G401 (cell line): ENCODE measurements around the gene MTCL1. TPM values are rescaled to one million over a fixed set of nuclear protein-coding genes. Genes with fewer than 3 reads are reported as not detected.
A peak's percentile ranks its signal among the peaks of the same experiment; 100 is the strongest.

Source experiments
- DNase-seq: peaks from one replicate; pipeline ENCODE4 v3.0.0-alpha.2; 2015; ENCODE audit warnings: low spot score
- in situ Hi-C: cut with HindIII; loops from 2 replicates; pipeline ENCODE4 v1.10.0; 2016; ENCODE audit warnings: low sequenced_read_pairs, mixed read lengths
- total RNA-seq: library from RNA; depleted of rRNA; stranded (reverse); fragments of >200 nt; shearing (Covaris generic); gene quantifications from 2 replicates; pipeline ENCODE4 v1.2.3, GENCODE V29; 2014

Gene MTCL1
- total RNA-seq, 1 experiment from 2014 or later: 2.2 TPM

DNA sequence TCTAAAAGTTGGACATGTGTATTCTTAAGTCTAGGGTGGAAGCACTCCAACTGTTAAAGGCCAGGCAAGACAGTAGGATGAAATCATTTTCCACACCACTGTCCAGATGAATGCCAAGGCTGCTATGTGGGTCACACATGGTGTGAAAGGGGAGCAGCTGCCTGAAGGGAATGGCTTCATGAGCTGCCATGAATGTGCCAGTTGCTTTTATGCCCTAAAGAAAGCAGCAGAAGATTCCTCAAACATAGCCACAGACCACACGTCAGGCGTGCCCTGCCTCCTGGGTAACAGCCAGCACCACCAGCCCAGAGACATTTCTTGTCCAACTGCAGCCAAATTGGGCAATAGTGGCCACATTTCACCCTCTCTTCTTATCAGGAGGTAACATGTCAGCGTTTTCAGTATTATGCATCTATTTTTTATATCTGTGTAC, 130.2 kb downstream of the MTCL1 start:
- peak; percentile 73 for DNase-seq
- in situ Hi-C loops: no loop called here

DNA sequence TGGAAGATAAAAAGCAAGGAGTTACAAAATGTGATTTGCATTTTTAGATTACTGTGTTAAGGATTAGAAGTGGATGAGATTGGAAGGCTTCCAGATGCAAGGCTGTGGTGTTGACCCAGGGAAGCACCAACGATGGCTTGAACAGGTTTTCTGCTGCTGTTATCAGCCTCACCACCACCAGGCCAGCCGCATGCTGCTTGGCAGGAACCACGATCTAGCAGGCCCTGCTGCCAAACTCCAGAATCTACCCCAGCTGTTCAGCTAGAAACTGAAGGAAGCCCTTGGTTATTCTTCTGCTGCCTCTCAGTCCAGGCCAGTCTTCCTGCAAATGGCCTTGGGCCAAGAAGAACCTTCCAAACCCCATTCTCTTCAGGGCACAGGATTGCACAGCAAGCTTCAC, 133.9 kb downstream of the MTCL1 start:
- in situ Hi-C loops: no loop called here
- peak; percentile 49 for DNase-seq

DNA sequence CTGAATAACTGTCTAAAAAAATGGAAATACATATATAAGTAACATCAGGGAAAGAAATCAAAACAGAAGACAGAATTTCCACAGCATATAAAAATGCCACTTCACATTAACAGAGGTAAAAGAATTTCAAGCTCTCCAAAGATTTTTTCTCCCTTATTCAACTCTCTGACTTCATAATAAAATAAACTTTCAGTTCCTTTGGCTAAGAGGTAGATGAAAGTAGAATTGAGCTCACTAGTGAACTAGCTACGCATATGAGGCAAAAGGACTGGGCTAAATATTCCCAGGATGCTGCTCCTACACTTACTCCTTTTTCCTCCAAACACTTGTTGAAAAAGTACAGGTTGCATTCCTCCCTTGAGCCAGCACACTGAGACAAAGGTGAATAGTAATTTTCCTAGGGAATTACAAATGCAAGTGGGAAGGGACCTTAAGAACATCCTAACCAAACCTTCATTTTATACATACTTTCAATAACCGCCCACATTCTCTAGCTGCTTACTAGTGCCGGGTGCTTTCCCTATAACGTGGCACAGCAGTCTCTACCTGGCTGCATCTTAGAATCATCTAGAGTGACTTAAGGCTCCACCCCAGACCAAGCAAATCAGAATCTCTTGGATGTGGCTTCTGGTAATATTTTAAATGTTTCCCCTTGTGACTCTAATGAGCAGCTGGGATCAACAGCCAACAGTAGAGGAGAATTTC, 136.6 kb downstream of the MTCL1 start:
- DNase-seq: no peak
- in situ Hi-C loops: no loop called here

DNA sequence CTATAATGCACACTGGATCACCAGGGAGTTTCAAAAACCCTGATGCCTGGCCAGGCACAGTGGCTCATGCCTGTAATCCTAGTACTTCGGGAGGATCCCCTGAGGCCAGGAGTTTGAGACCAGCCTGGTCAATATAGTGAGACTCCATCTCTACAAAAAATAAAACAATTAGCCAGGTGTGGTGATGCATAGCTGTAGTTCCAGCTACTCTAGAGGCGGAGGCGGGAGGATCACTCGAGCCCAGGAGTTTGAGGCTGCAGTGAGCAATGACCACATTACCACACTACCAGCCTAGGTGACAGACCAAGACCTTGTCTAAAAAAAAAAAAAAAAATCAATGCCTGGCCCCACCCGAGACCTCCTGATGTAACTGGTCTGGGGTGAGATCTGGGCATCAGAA, 137.2 kb downstream of the MTCL1 start:
- DNase-seq: no peak
- in situ Hi-C loops: no loop called here

DNA sequence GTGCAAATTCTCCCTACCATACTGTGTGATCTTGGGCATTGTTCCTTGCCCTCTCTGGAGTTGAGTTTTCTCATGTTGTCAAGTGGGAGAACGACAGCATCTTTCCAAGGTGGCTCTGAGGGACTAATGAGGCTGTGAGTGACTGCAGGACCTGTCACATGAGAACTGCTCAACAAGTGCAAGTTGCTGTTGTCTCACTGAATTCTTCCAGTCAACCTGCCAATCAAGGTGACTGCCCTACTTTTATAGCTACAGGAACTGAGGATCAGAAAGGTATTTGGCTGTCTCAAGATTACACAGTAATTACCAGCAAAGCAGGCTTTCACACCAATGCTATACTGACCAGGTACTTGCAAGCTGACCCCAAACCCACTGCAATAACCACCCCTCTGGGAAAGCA, 137.6 kb downstream of the MTCL1 start:
- DNase-seq: no peak
- in situ Hi-C loops: no loop called here

DNA sequence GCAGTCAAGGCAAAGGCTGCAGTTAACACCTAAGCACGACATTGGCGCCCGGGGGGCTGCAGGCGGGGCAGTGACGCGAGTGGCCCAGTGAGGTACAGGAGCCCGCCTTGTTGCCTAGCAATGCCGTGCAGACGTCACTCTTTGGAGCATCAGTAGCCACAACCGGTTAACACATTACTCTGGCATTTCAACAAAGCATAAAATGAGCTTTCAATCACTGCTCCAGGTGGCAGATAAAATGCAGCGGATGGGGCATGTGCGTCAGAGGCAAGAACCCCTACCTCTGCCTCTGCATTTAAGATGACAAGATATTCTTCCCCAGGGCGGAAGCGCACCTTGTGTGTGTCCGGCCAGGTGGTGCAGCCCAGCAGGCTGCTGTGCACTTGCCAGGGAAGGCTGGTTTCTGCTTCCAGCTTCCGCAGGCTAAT, 139.4 kb downstream of the MTCL1 start:
- in situ Hi-C loops: no loop called here
- DNase-seq: peak; percentile 98

DNA sequence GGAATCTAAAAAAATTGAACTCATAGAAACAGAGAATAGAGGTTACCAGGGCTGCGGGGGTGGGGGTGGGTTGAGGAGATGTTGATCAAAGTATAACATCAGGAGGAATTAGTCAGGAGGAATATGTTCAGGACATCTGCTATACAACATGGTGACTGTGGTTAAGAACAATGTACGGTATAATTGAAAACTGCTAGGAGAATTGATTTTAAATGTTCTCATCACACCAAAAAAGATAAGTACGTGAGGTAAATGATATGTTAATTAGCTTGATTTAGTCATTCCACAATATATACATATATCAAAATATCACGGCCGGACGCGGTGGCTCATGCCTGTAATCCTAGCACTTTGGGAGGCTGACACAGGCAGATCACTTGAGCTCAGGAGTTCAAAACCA, 140.2 kb downstream of the MTCL1 start:
- no peak for DNase-seq
- in situ Hi-C loops: no loop called here

DNA sequence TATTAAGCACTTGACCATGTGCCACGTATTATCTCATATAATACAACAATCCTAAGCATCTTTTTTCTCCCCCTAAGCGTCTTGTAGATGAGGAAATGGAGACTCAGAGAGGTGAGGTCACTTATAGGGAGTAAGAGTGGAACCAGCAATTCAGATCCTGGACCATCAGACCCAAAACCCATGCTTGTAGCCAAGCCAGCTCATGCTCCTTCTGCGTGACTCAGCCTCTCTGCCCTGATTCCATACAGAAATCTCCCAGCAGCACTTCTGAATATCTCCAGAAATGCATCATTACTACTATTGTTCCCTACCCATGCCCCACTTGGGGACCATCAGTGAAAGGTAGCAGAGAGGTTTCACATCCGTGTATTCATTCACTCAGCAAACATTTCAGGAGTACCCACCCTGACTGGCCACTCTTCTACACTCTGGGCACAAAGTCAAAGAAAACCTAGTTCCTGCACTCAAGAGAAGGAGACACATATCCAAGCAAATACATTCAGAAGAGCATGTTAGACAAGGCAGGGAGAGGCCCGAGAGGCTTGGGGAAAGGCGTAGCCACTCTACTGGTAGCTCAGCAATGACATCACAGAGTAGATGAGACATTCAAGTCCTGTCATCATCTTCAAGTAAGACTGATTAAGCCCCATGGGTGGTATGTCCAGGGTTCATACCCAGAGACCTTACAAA, 141.9 kb downstream of the MTCL1 start:
- in situ Hi-C loops: no loop called here
- DNase-seq: no peak

DNA sequence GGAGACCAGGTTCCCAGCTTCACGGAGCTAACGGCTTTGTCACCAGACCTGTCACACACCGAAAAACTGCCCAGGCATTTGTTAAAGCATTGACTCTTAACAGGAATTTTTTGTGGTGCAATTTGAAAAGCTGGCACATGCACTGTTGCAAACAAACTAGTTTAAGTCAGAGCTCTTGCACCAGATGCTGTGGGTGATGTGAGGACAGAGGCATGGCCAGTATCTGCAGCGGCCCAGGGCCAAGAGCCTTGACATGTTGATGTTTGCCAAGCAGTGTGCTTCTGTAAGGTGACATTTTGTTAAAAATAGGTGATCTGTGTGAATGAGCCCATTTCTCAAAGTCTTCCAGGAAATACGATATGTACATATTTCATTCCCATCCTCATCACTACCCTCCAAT, 142.5 kb downstream of the MTCL1 start:
- in situ Hi-C loops: no loop called here
- DNase-seq: no peak

DNA sequence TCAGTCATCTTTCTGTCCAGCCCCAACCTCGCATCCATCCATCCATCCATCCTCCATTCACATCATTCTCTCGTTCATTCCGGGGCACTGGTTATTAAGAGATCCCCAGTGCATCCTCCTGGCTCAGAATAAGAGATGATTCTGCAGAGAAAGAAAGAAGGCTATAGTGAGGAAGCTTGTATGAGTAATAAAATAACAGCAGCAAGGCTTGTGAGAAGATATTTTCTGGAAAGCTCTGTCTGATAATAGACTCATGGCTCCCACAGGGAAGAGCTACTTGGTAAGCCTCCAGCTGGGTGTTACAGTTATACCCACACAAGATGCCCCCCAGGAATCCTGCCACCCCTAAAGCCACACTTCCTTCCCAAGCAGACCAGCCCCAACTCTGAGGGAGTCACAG, 143.2 kb downstream of the MTCL1 start:
- in situ Hi-C loops: no loop called here
- DNase-seq: no peak

DNA sequence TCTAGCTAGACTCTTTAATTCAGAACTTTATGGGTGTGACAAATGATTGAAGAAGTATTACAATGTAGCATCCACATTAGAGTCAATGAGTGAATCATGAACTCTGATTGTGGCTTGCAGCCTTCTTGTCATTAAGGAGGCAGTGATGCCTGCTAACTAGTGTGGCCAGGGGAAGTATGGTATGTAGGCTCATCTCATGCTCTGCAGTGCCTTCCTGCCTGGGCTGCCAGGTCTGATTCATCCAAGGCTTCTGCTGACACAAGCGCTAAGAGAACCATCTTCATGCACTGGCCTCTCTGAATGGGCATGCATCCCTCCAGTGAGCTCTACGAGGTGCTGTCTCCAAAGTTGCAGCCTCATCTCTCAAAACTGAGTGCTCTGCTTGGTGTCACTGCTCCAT, 144.3 kb downstream of the MTCL1 start:
- in situ Hi-C loops: no loop called here
- no peak for DNase-seq

DNA sequence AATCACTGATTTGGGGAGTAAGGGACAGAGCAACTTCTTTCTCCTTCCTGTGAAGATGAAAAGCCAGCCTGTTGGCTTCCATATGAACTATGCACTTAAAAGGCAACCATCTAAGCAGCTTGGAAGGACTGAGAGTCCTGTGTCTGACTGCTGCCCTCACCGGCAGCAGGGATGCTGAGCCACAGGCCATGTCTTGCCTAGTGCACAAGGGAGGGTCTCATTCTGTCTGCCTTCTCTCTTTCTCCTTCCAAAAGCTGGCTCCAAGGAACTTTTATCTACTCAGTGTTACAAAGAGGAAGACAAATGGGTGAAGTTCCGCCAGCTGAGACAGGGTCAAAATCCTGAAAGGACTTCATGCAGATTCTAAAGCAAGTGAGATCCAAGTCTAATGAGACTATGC, 146.3 kb downstream of the MTCL1 start:
- peak; percentile 50 for DNase-seq
- in situ Hi-C loops: no loop called here

DNA sequence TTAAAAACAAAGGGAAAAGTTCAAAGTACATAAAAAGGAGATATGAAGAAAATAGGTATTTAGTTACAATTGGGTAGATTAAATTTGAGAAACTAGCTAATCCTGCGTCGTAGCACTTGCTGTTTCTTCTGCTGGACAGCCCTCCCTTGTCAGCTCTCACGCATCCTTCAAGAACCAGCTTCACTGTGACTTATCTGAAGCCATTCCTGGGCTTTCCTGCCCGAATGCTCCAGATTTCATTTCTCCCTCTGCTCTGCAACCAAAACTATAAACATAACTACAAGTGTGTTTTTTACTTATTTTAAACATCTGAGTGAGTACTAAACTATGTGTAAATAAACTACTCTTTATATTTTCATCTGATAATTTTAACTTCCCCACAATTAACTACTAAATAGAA, 149.2 kb downstream of the MTCL1 start:
- DNase-seq: no peak
- in situ Hi-C loops: no loop called here

DNA sequence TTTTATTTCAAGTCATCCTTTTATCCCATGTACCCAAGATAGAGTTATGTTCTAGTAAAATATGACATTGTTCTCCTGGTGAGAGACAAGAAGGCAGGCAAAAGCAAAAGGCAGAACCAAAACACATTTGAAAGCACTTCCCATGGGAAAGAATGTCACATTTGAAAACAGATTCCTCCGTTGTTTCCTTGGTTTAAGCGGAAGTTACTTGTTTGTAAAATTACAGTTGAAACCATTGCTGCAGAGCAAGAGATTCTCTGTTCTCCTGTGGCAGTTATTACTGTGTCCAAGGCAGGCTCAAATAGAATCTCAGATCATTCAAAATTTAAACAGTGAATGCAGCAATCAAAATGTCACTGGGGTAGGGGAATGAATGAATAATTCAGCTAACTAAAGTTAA, 149.6 kb downstream of the MTCL1 start:
- DNase-seq: no peak
- in situ Hi-C loops: no loop called here

DNA sequence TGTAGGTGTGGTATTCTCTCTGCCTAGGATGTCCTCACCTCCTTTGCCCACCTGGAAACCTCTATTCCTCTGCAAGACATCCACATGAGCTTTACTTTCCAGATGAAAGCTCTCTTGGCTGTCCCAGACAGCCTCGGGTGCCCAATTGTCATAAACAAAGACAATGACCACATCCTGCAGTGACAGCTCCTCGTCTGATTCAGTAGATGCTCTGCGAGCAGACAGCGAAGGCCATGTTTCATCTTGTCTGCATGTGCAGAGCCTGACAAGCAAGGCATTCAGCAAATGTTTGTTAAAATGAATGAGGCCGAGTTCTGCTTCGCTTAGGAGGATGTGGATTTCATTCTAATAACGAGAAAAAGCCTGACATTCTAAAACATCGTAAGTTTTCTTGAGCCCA, 150.9 kb downstream of the MTCL1 start:
- no peak for DNase-seq
- in situ Hi-C loops: no loop called here

DNA sequence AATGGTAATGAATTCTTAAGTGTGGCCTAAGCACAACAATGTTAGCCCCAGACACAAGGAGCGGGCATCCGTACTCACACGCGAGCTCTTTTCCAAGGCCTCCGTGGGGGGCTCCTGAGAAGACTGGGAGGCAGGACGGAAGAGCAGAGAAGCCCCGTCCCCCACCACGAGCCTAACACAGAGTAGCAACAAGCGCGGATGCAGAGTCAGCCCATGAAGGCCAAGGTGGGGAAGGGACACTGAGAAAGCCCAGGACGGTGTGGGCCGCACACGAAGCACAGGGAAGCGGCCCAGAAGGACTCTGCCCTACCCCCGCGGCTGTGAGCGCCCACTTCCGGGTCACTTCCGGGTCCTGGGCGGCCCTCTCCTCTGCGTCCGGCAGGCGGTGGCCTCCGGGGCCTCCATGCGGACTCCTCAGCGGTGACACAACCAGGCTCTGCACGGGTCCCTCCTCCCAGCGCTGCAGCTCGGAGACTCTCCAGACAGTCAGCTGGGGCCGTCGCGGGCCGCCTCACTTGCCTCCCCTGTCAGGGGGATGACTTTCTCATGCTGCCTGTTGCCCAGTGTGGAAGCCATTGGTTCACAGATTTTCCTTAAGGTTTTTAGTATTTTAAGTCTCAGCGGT, 151.5 kb downstream of the MTCL1 start:
- in situ Hi-C loops: no loop called here
- no peak for DNase-seq

DNA sequence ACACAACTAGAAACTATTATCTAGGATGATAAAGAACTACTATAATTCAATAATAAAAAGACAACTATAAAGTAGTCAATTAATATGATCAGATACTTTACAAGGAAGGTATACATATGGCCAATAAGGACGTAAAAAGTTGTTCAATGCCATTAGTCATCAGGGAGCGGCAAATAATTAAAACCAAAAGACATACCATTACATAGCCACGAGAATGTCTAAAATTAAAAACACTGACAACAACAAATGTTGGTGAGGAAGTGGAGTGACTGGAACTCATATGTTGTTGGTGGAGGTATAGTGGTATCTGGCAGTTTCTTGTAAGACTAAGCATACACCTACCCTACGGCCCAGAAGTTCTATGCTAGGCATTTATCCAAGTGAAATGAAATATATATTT, 152.4 kb downstream of the MTCL1 start:
- in situ Hi-C loops: no loop called here
- no peak for DNase-seq

DNA sequence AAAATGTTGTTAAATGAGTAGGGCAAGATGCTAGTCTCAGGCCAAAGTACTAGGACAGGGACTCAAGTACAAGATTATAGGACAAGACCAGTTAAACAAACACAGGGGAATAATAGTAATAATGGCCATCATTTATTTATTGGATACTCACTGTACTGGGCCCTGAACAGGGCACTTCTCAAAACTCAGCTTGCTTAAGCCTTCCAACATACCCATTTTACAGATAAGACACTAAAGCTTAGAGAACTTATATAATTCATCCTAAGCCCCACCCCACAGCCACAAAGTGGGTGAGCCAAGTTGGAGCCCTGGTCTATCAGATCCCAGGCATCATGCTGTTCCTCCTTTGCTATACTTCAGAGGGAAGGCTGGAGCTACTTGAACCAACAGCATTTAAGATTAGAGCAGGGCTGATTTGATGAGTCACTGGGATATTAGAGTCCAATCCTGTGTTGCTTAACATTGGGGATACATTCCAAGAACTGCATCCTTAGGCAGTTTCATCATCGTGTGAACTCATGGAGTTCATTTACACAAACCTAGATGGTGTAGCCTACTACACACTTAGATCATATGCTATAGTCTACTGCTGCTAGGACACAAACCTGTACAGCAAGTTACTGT, 153.6 kb downstream of the MTCL1 start:
- DNase-seq: no peak
- in situ Hi-C loops: no loop called here

DNA sequence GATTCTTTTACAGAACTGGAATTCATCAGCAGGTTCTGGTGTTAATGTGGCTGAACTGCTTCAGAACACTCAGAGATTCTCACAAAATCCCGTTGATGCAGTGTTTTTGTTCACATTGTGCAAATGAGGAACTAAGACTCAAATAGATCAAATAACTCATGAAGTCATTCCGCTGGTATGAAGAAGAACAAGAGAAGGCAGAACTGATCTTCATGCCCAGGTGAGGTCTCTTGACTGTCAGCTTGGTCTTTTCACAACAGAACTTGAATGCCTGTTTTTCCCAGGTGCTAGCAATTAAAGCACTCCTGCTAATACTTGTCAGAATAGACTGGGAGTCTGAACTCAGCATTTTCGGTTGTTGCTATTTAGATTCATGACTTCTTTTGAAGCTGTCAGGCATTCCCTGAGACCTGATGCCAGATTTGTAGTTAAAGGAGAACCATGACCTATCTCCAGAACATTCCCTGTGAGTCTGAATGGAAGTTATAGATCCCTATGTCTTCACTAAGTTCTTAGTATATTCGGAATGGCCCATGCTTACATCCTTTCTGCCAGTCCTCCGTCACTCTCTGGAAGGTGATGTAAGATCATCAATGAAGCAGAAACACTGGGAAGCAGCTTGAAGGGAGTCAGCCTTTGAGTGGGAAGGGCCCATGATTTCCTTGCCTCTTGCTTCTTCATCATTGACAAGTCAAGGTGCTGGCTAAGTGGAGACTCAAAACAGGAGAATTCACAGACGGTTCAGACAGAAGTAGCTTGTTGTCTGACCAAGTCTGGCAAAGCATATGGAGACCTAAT, 155.7 kb downstream of the MTCL1 start:
- DNase-seq: no peak
- in situ Hi-C loops: no loop called here
